Pancreas (tissue), 10 donors: ENCODE results near the gene ZBTB40. TPM values are rescaled to one million over a fixed set of nuclear protein-coding genes. Genes with fewer than 3 reads are reported as not detected.

Experiments used
- ATAC-seq, 4 donors: fragments of 200-7000 bp; cut with Tn5 transposase; one replicate each; pipeline versions ENCODE4 v1.8.0 to v1.9.1; 2020; ENCODE audit warnings: mild to moderate bottlenecking in 4 of 4, moderate library complexity in 4 of 4
- DNase-seq, 6 donors: peaks; one replicate each; pipeline ENCODE4 v3.0.0-alpha.2; 2020
- FAIRE-seq: peaks from 2 replicates; lab custom pipeline; 2012; peaks lifted over from hg19 to GRCh38; lab: Jason Lieb, UNC
- H3K27ac ChIP-seq, 4 donors: fragments of 200-600 bp; sonication (generic); 1 replicate in 3 of 4; 2 replicates in 1 of 4; pipeline versions ENCODE4 v1.5.0 to v1.8.0; 2020
- H3K27me3 ChIP-seq, 4 donors: fragments of 200-600 bp; one replicate each; pipeline ENCODE4 v1.8.0; 2021
- H3K36me3 ChIP-seq, 3 donors: fragments of 200-600 bp; sonication (generic) in 1 of 3; one replicate each; pipeline versions ENCODE4 v1.5.0 to v1.8.0; 2020 to 2021
- H3K4me1 ChIP-seq, 3 donors: fragments of 200-600 bp; one replicate each; pipeline ENCODE4 v1.8.0; 2021
- H3K4me3 ChIP-seq, 4 donors: fragments of 200-600 bp; sonication (generic) in 2 of 4; one replicate each; pipeline versions ENCODE4 v1.5.0 to v1.8.0; 2020 to 2021
- H3K9me3 ChIP-seq, 4 donors: fragments of 200-600 bp; one replicate each; pipeline ENCODE4 v1.8.0; 2021
- CTCF ChIP-seq, 4 donors: fragments of 200-600 bp; sonication (generic) in 3 of 4; IDR thresholded peaks; one replicate each; pipeline versions ENCODE4 v1.5.0 to v1.8.0; 2021; ENCODE audit warnings: antibody characterized with exemption in 4 of 4
- WGBS, 2 donors: extraction: QIAGEN DNeasy Blood & Tissue Kit; methylation state at CpG; one replicate each; pipeline ENCODE4 v1.1.7; 2013; 5-methylcytosine and 5-hydroxymethylcytosine counted together
- intact Hi-C, 3 donors: fragments of 100-400 bp; cut with DNase I; formaldehyde crosslinking; loops; one replicate each; pipeline versions ENCODE4 v1.11.1 to v1.14.2; 2022
- polyA plus RNA-seq, 2 donors: library from polyadenylated mRNA; stranded (reverse); fragments of 200-250 nt; gene quantifications; one replicate each; pipeline ENCODE4 v1.2.3, GENCODE V29; 2013
- total RNA-seq, 6 donors: library from RNA; stranded (reverse); fragmentation: NEBNext Ultra II Directional in 4 of 6; extraction: Animal tissue kit (Norgen Biotek cat#: 25700) in 4 of 6; gene quantifications; one replicate each; pipeline versions ENCODE4 v1.2.1 to v1.2.4, GENCODE V29; 2021 to 2023
- donor health status: healthy with polysubstance abuse.
- donor health status: DM: no; HTN: no; CAD: no; lungs with moderate emphysema.
- donor health status: DM: no; HTN: no; CAD: no.
- donor health status: control.
- donor health status: control.
- donor health status: Bipolar disorder and iron deficiency.
- donor health status: DM: yes; HTN: yes; CAD: no.
- donor health status: DM: no; HTN: no; CAD: no.
- donor health status: DM: no; HTN: no; CAD: no.
- donor health status: DM: yes; HTN: yes; CAD: no.

ZBTB40 gene
- total and polyA plus RNA-seq, 8 donors = 6.2 to 16.0 (median 9.4) TPM

- TF ChIP-seq CTCF (IDR thresholded peaks at IDR 0.05) = no peak
- FAIRE-seq (no peak), DNase-seq (no peak), ATAC-seq (no peak)
- intact Hi-C loops = no loop called here
- H3K36me3 ChIP-seq = no peaks in the 10 kb centered on the region
- WGBS, 2 donors = 98 to 99% methylated on average over 4 of the region's 4 CpGs
- no peaks in the 10 kb centered on the region for H3K9me3 ChIP-seq
- no peak overlapping the region for H3K4me3 ChIP-seq
- no peaks in the 10 kb centered on the region for H3K27me3 ChIP-seq
- no peak overlapping the region for H3K27ac ChIP-seq
- peaks cover 27 to 54% (median 33%) of the 10 kb centered on the region in 3 donors for H3K4me1 ChIP-seq
Measured at GRCh38 chr1:22473952-22474351, 22.3 kb downstream of the ZBTB40 start.

- H3K4me3 ChIP-seq = no peak overlapping the region
- FAIRE-seq (no peak), DNase-seq (no peak), ATAC-seq (no peak)
- no peaks in the 10 kb centered on the region for H3K36me3 ChIP-seq
- no peak overlapping the region for H3K27ac ChIP-seq
- TF ChIP-seq CTCF (IDR thresholded peaks at IDR 0.05) = no peak
- no peaks in the 10 kb centered on the region for H3K27me3 ChIP-seq
- WGBS, 2 donors = 87 to 90% methylated on average over 5 of the region's 5 CpGs
- H3K9me3 ChIP-seq = no peaks in the 10 kb centered on the region
- H3K4me1 ChIP-seq = peaks cover 12 to 27% (median 17%) of the 10 kb centered on the region in 3 donors
- intact Hi-C loops = no loop called here
Measured at GRCh38 chr1:22476566-22476965, 24.9 kb downstream of the ZBTB40 start.

DNA sequence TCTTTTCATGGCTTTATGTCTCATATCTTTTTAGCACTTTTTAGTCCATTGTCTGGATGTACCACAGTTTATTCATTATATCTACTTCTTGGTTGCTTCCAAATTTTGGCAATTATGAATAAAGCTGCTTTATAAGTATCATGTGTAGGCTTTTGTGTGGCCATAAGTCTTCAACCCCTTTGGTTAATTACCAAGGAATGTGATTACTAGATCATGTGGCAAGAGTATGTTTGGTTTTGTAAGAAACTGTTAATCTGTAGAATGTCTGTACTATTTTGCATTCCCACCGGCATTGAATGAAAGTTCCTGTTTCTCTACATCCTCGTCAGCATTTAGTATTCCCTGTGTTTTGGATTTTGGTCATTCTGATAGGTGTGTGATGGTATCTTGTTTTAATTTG, 31.5 kb downstream of the ZBTB40 start:
- TF ChIP-seq CTCF (IDR thresholded peaks at IDR 0.05) = no peak
- no peak for DNase-seq
- Histone ChIP-seq H3K36me3 (no peaks in the 10 kb centered on the region), H3K27ac (no peak overlapping the region), H3K27me3 (no peaks in the 10 kb centered on the region), H3K4me3 (no peak overlapping the region), H3K9me3 (no peaks in the 10 kb centered on the region), H3K4me1 (peaks cover 0 to 7% (median 0%) of the 10 kb centered on the region in 3 donors)
- 92 to 93% methylated on average over 2 of the region's 2 CpGs for WGBS, 2 donors
- no peak for ATAC-seq
- FAIRE-seq = no peak
- intact Hi-C loops = no loop called here

DNA sequence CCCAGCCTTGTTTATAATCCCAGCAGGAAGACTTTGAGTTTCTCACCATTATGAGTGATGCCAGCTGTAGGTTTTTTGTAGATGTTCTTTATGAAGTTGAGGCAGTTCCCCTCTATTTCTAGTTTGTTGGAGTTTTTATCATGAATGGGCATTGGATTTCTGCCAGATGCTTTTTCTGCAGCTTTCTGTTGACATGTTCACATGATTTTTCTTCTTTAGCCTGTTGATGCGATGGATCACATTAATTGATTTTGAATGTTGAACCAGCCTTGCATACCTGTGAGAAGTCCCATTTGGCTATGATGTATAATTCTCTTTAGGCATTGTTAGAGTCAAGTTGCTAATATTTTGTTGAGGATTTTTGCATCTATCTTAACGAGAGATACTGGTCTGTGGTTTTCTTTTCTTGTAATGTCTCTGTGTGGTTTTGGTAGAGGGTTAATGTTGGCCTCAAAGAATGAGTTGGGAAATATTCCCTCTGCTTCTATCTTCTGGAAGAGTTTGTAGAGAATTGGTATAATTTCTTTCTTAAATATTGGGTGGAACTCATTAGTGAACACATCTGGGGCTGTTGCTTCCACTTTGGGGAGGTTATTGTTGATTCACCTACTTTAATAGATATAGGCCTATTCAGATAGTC, 33.2 kb downstream of the ZBTB40 start:
- FAIRE-seq (no peak), ATAC-seq (no peak), DNase-seq (no peak)
- no peak overlapping the region for H3K27ac ChIP-seq
- no peaks in the 10 kb centered on the region for H3K27me3 ChIP-seq
- no peaks in the 10 kb centered on the region for H3K9me3 ChIP-seq
- H3K4me3 ChIP-seq = no peak overlapping the region
- peaks cover 0 to 7% (median 0%) of the 10 kb centered on the region in 3 donors for H3K4me1 ChIP-seq
- 94 to 95% methylated on average over 2 of the region's 2 CpGs for WGBS, 2 donors
- no peaks in the 10 kb centered on the region for H3K36me3 ChIP-seq
- no peak for TF ChIP-seq CTCF (IDR thresholded peaks at IDR 0.05)
- intact Hi-C loops = no loop called here

- 92 to 97% methylated on average over 3 of the region's 3 CpGs for WGBS, 2 donors
- Histone ChIP-seq H3K27ac (no peak overlapping the region), H3K9me3 (no peaks in the 10 kb centered on the region), H3K4me3 (no peak overlapping the region), H3K27me3 (no peaks in the 10 kb centered on the region), H3K36me3 (no peaks in the 10 kb centered on the region), H3K4me1 (peaks cover 0 to 7% (median 0%) of the 10 kb centered on the region in 3 donors)
- intact Hi-C loops = no loop called here
- ATAC-seq = no peak
- no peak for TF ChIP-seq CTCF (IDR thresholded peaks at IDR 0.05)
- FAIRE-seq = no peak
- DNase-seq = no peak
Measured at GRCh38 chr1:22485431-22485830, 33.8 kb downstream of the ZBTB40 start.
